Spleen (tissue), 11 donors: ENCODE measurements around the gene MYCBPAP. TPM values are rescaled to one million over a fixed set of nuclear protein-coding genes. Genes with fewer than 3 reads are reported as not detected.
A peak's percentile ranks its signal among the peaks of the same experiment; 100 is the strongest.

ENCODE experiments used
- DNase-seq: peaks from one replicate; pipeline ENCODE4 v3.0.0-alpha.2; 2020
- H3K27ac ChIP-seq, 8 donors: fragments of 200-600 bp; sonication (generic) in 7 of 8; 1 replicate in 4 of 8; 2 replicates in 4 of 8; pipeline versions ENCODE4 v1.5.0 to v1.8.0; 2016 to 2021; ENCODE audit warnings: inconsistent platforms in 4 of 8, mild to moderate bottlenecking in 4 of 8, moderate library complexity in 1 of 8
- H3K27me3 ChIP-seq, 7 donors: fragments of 200-600 bp; sonication (generic) in 6 of 7; replicated peaks in 1 of 7; 1 replicate in 4 of 7; 2 replicates in 3 of 7; pipeline versions ENCODE4 v1.5.0 to v1.8.0; 2016 to 2021; ENCODE audit warnings: inconsistent platforms in 3 of 7, mild to moderate bottlenecking in 1 of 7
- H3K36me3 ChIP-seq, 6 donors: fragments of 200-600 bp; sonication (generic) in 5 of 6; 1 replicate in 4 of 6; 2 replicates in 2 of 6; pipeline versions ENCODE4 v1.5.0 to v1.8.0; 2016 to 2021; ENCODE audit warnings: inconsistent platforms in 2 of 6
- H3K4me1 ChIP-seq, 6 donors: fragments of 200-600 bp; sonication (generic) in 5 of 6; 1 replicate in 3 of 6; 2 replicates in 3 of 6; pipeline versions ENCODE4 v1.5.0 to v1.8.0; 2016 to 2021; ENCODE audit warnings: inconsistent platforms in 3 of 6
- H3K4me3 ChIP-seq, 8 donors: fragments of 200-600 bp; sonication (generic) in 7 of 8; 1 replicate in 4 of 8; 2 replicates in 4 of 8; pipeline versions ENCODE4 v1.5.0 to v1.8.0; 2016 to 2021; ENCODE audit warnings: inconsistent platforms in 4 of 8, mild to moderate bottlenecking in 4 of 8, moderate library complexity in 2 of 8
- H3K9me3 ChIP-seq, 8 donors: fragments of 200-600 bp; sonication (generic) in 7 of 8; 1 replicate in 4 of 8; 2 replicates in 4 of 8; pipeline versions ENCODE4 v1.5.0 to v1.8.0; 2016 to 2021; ENCODE audit warnings: inconsistent platforms in 4 of 8
- POLR2A ChIP-seq, 3 donors: fragments of 450-650 bp; IDR thresholded peaks; one replicate each; pipeline ENCODE4 v1.5.1; 2017; ENCODE audit warnings: antibody characterized with exemption in 3 of 3, mild to moderate bottlenecking in 1 of 3
- POLR2AphosphoS5 ChIP-seq, 3 donors: sonication (generic); formaldehyde crosslinking; IDR thresholded peaks; one replicate each; pipeline ENCODE4 v1.5.1; 2017; ENCODE audit warnings: antibody characterized with exemption in 3 of 3
- WGBS, 5 donors: extraction: QIAGEN DNeasy Blood & Tissue Kit in 3 of 5; methylation state at CpG; one replicate each; pipeline versions ENCODE4 v1.1.5 to v1.1.7; 2013 to 2018; 5-methylcytosine and 5-hydroxymethylcytosine counted together
- intact Hi-C: fragments of 100-400 bp; cut with DNase I; formaldehyde crosslinking; loops from one replicate; pipeline ENCODE4 v1.15.0; 2023; ENCODE audit warnings: low total_unique reads
- polyA plus RNA-seq, 3 donors: library from polyadenylated mRNA; stranded (reverse); fragments of 200-250 nt; gene quantifications; one replicate each; pipeline ENCODE4 v1.2.1, GENCODE V29; 2013
- total RNA-seq, 7 donors: library from RNA; depleted of rRNA in 3 of 7; stranded (reverse); fragments of >200 nt in 3 of 7; fragmentation: NEBNext Ultra II Directional in 4 of 7; extraction: Animal tissue kit (Norgen Biotek cat#: 25700) in 4 of 7; gene quantifications; one replicate each; pipeline versions ENCODE4 v1.1.0 to v1.2.1, GENCODE V29; 2016 to 2021
- TF ChIP-seq, protein P1 (sequence below), 11 experiments: fragments of 200-600 bp in 7 of 11; fragments of 450-650 bp in 4 of 11; sonication (generic) in 4 of 11; IDR thresholded peaks in 8 of 11; conservative IDR thresholded peaks in 3 of 11; 1 replicate in 7 of 11; 2 replicates in 4 of 11; pipeline versions ENCODE4 v1.4.0 to v1.8.0; 2016 to 2021; ENCODE audit warnings: antibody characterized with exemption in 11 of 11, inconsistent platforms in 4 of 11, mild to moderate bottlenecking in 1 of 11
- donor health status: healthy with polysubstance abuse.
- donor health status: DM: no; HTN: no; CAD: no; lungs with moderate emphysema.
- donor health status: DM: no; HTN: no; CAD: no.
- donor health status: Bipolar disorder and iron deficiency.
- donor health status: healthy.
- donor health status: DM: no; HTN: no; CAD: no.
- donor health status: DM: yes; HTN: yes; CAD: no.

Gene MYCBPAP
- total and polyA plus RNA-seq, 10 donors = 0.15 to 2.8 (median 0.84) TPM

DNA sequence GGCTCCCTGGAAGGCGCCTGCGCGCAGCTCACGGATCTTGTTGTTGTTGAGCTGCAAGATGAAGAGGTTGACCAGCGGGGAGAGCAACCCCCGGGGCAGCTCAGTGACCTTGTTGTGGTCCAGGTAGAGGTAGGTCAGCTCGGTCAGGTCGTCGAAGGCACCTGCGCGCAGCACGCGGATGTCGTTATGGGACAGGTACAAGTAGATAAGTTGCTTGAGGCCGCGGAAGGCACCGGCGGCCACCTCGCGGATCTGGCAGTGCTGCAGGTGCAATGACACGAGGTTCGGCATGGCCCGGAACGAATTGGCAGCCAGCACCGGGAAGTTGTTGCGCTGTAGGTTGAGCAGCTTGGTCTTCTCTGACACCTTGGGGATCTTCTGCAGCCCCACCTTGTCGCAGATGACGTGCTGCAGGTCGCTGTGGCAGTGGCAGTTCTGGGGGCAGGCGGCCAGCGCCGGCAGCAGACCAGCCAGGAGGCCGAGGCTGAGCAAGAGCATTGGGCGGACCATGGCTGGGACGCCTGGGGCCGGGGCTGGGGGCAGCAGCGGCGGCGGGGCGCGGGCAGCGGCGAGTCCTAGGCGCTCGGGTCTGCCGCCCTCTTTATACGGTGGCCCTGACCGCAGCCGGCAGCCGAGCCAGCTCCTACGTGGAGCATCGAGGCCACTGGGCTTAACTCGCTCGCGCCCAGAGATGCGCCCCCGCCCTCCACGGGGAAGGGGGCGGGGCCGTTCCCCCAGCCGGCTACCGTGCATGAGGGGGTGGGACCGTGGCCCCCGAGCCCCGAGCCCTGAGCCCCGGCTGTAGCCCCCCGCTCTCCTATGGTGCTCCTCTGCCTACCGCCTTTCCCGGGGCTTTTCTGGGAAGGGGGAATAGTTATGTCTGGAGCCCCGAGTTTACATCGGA lies 39.7 kb upstream of the MYCBPAP start, which contains the start of gene CHAD:
TSS of gene CHAD (minus strand) at position 577 of the 904 bp plus-strand sequence. CDS start at position 510, 67 bp downstream.
- TF ChIP-seq, protein P1, sequence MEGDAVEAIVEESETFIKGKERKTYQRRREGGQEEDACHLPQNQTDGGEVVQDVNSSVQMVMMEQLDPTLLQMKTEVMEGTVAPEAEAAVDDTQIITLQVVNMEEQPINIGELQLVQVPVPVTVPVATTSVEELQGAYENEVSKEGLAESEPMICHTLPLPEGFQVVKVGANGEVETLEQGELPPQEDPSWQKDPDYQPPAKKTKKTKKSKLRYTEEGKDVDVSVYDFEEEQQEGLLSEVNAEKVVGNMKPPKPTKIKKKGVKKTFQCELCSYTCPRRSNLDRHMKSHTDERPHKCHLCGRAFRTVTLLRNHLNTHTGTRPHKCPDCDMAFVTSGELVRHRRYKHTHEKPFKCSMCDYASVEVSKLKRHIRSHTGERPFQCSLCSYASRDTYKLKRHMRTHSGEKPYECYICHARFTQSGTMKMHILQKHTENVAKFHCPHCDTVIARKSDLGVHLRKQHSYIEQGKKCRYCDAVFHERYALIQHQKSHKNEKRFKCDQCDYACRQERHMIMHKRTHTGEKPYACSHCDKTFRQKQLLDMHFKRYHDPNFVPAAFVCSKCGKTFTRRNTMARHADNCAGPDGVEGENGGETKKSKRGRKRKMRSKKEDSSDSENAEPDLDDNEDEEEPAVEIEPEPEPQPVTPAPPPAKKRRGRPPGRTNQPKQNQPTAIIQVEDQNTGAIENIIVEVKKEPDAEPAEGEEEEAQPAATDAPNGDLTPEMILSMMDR (IDR thresholded peaks at IDR 0.05 in 8 of 11, conservative IDR thresholded peaks at IDR 0.05 in 3 of 11) = no peak
- peak in 1 of 3 donors; percentile 24 for TF ChIP-seq POLR2AphosphoS5 (IDR thresholded peaks at IDR 0.05)
- no peaks in the 10 kb centered on the region for H3K9me3 ChIP-seq
- intact Hi-C loops = no loop called here
- no peak within 1 kb of the TSS for H3K27ac ChIP-seq
- peak; percentile 70 for DNase-seq
- WGBS, 5 donors = 29 to 47% (median 39%) methylated on average over 45 to 71 of the region's 71 CpGs
- H3K4me1 ChIP-seq = peaks cover 0 to 20% (median 13%) of the 10 kb centered on the region in 6 donors
- H3K27me3 ChIP-seq = peaks cover 0 to 30% (median 19%) of the 10 kb centered on the region in 7 donors
- H3K4me3 ChIP-seq = peak within 1 kb of the TSS; percentile 4 to 57 (median 20)
- peaks cover 0 to 38% (median 0%) of the 10 kb centered on the region in 6 donors for H3K36me3 ChIP-seq

DNA sequence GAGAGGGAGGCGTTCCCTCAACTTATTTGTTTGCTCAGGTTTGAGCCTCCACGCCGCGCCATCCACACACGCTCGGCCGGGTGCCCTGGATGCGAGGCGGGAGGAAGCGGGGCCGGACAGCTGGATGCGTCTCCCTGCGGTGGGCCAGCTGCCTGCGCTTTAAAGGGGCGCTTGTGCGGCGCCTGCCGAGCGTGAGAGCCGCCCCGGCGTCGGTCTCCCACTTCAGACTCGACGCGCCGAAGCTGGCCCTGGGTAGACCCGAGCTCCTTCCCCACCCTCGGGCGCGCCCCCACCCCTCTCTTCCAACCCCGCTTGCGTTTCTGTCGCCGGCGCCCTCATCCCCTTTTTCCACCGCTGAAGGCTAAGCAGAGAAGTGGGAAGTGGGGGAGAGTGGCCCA lies 39.0 kb upstream of the MYCBPAP start:
- WGBS, 5 donors = 6 to 13% (median 9%) methylated on average over 24 to 37 of the region's 37 CpGs
- Histone ChIP-seq H3K27ac (no peak overlapping the region), H3K27me3 (peaks cover 0 to 30% (median 19%) of the 10 kb centered on the region in 7 donors), H3K36me3 (peaks cover 0 to 44% (median 0%) of the 10 kb centered on the region in 6 donors), H3K4me1 (peaks cover 0 to 20% (median 13%) of the 10 kb centered on the region in 6 donors), H3K9me3 (no peaks in the 10 kb centered on the region), H3K4me3 (peak overlapping the region in 6 of 8 donors; percentile 14 to 57 (median 24))
- intact Hi-C loops = no loop called here
- TF ChIP-seq POLR2A (IDR thresholded peaks at IDR 0.05) = no peak
- no peak for TF ChIP-seq POLR2AphosphoS5 (IDR thresholded peaks at IDR 0.05)
- TF ChIP-seq, protein P1 (IDR thresholded peaks at IDR 0.05 in 8 of 11, conservative IDR thresholded peaks at IDR 0.05 in 3 of 11) = no peak
- DNase-seq = peak; percentile 66

DNA sequence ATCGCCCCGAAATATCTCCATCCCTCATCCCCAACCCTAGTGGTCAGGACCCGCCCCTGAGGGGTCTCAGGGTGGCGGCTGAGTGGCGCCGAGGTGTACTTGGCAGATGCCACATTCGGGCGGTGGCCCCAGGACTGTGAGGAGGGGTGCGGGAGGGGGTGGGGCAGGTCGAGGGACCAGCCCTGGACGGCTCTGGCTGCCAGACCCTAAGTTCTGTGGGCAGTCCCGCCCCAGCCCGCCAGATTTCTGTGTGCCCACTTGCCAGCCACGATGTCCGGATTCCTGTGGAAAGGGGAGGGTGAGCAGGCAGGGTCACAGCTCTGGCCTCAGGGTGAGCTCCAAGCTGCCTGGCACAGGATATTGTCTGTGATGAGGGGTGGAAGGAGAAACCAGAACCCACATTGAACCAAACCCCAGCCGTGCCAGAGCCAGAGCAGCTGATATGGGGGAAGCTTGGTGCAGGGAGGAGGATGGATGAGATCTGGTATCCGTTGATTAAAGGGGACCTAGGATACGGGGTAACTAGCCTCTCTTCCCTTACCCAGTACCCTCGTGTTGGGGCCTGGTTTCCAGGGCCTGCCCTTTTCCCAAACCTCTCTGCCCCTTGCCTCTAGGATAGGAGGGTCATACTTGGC lies 38.5 kb upstream of the MYCBPAP start:
- Histone ChIP-seq H3K9me3 (no peaks in the 10 kb centered on the region), H3K4me3 (no peak overlapping the region), H3K27me3 (peaks cover 0 to 30% (median 19%) of the 10 kb centered on the region in 7 donors), H3K4me1 (peaks cover 0 to 20% (median 13%) of the 10 kb centered on the region in 6 donors), H3K36me3 (peaks cover 0 to 45% (median 0%) of the 10 kb centered on the region in 6 donors), H3K27ac (no peak overlapping the region)
- WGBS, 5 donors = 72 to 80% (median 73%) methylated on average over 18 to 19 of the region's 19 CpGs
- intact Hi-C loops = loop anchor here (10.0 kb wide), 1 partner anchor 95 kb away; the partner anchor contains the start of genes EME1 and MRPL27
- peak; percentile 71 for DNase-seq
- TF ChIP-seq POLR2AphosphoS5 (IDR thresholded peaks at IDR 0.05) = no peak
- TF ChIP-seq, protein P1 (IDR thresholded peaks at IDR 0.05 in 8 of 11, conservative IDR thresholded peaks at IDR 0.05 in 3 of 11) = no peak
- TF ChIP-seq POLR2A (IDR thresholded peaks at IDR 0.05) = no peak
